Measurements from ENCODE around the gene APH1B. TPM values are rescaled to one million over a fixed set of nuclear protein-coding genes. Genes with fewer than 3 reads are reported as not detected.
A peak's percentile ranks its signal among the peaks of the same experiment; 100 is the strongest.

The APH1B gene
- total RNA-seq, 1 donor from 2014 or later: 28.2 TPM

- DNase-seq: no peak
Observed at GRCh38 chr15:63254991-63255390, 22.4 kb upstream of the APH1B start.

DNA sequence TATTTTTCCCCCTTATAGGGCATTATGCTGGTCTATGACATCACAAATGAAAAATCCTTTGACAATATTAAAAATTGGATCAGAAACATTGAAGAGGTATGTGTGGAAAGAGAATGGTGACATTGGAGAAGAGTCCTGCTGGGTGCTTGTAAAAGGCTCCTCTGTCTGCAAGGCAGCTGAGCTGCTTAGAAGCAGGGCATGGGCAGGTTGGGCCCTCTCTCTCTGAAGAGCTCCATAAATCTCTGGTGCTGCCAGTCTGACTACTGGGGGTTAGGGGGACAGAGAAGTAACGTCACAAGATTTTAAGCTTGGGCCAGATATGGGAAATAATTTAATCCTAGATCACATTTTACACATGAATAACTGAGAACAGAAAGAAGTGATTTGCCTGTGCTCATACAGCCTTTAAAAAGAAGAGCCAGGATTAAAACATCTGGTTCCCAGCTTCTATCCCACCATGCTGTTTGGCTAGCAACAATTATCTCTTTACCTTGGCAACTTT is 21.9 kb upstream of the APH1B start:
- DNase-seq: no peak

DNA sequence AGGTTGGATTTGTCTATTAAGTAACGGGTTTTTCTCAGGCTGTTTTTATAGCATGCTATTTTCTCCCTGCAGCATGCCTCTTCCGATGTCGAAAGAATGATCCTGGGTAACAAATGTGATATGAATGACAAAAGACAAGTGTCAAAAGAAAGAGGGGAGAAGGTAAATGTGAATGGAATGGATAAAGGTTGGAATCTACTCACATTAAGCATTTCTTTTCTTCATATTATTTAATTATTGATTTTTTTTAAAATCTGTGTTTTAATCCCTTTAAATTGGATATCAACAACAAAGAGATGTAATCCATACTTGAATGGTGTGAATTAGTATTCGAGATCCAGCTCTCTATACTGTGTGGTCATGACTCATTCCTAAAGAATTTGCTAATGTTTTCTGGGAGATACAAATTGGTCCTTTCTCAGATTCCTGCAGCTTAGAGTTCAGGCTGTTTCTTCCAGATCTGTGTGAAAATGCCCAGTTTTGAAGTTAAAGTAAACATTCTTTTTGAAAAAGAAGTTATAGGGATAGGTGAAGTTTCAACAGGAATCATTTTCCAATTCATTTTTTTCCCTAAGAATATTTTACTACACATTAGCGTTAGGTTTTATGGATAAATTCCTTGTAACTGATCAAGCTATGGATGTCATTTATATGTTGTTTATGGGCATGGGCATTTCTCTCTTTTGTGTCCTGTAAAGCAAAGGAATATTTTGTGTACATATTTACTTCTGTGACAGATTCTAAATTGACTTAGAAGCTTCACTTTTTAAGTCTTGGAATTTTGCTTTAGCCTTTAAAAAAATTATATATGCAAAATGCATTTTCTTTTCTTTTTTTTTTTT is 20.8 kb upstream of the APH1B start:
- peak; percentile 84 for DNase-seq

DNA sequence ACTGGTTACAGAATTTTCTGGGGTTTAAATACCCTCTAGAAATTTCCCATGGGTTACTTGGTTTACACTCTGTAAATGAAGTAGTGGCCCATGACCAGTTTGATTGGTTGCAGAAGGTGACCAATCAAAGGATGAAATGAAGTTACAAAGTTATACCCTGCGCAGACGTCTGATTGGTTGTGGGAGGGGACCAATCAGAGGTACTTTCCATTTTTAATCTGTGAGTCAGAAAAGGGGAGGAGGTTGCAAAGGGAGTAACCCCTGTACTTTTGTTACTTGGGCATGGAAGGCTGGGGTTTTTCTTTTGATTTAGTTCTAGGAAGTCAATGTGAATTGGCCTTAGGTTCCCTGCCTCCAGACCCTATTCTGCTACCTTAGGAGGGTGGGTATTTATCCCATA is 18.7 kb upstream of the APH1B start:
- no peak for DNase-seq

- DNase-seq: peak; percentile 80
Observed at GRCh38 chr15:63260791-63261190, 16.6 kb upstream of the APH1B start.

GRCh38 chr15:63261311-63261710 is 16.1 kb upstream of the APH1B start:
- DNase-seq: no peak

DNA sequence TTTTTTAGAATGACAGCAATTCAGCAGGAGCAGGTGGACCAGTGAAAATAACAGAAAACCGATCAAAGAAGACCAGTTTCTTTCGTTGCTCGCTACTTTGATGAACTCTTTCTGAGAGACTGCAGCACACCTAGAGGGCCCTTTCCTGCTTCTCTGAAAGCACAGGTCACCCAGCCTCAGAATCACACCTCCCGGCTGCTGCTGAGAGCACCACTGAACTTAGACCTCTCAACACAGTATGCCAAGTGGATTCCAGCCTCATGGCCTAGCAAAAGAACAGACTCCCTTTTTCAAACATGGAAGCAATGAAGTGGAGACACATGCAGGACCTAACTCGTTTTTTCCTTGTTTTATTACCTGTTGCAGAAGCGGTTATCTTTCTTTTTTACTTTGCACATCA is 13.9 kb upstream of the APH1B start:
- DNase-seq: no peak

- DNase-seq: no peak
Observed at GRCh38 chr15:63264688-63265293, 12.6 kb upstream of the APH1B start.

- no peak for DNase-seq
Observed at GRCh38 chr15:63274427-63274826, 3.0 kb upstream of the APH1B start.

- no peak for DNase-seq
Observed at GRCh38 chr15:63276342-63277037, 915 bp upstream of the APH1B start.

DNA sequence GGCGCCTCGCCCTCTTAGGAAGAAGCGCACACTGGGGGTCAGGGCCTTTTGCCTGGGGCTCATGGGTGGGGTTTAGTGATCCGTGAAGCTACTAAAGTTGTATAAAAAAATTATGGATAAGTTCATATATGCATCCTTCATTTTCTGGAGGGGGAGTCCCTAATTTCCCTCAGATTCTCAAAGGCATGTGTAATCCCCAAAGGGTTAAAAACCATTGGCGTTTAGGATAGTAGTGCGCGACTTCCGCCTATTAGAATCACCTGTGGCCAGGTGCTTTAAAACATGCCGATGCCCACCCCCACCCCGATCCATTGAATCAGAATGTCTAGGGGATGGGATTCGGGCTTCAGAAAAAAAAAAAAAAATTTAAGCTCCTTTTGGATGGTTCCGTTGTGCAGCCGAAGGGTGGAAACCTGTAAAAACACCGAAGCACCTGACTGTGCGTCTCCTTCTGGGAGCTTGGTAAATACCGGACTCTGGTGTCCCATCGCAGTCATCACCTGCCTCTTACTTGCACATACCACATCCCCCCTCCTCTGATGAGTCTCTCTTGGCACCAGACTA is 570 bp downstream of the APH1B start:
- DNase-seq: no peak

DNA sequence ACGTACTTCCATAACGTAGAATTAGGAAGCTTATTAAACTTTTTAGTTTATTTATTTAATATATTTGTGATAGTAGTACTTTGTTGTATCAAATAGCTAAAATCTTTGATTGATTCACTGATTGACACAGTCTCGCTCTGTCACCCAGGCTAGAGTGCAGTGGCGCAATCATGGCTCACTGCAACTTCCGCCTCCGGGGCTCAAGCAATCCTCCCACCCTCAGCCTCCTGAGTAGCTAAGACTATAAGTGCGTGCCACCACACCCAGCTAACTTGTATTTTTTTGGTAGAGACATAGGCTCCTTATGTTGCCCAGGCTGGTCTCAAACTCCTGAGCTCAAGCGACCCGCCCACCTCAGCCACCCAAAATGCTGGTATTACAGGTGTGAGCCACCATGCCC is 5.7 kb downstream of the APH1B start:
- DNase-seq: no peak

- no peak for DNase-seq
Observed at GRCh38 chr15:63284335-63284734, 6.9 kb downstream of the APH1B start.

GRCh38 chr15:63287109-63287508 is 9.7 kb downstream of the APH1B start:
- peak; percentile 82 for DNase-seq

- DNase-seq: peak; percentile 24
Observed at GRCh38 chr15:63288342-63288741, 10.9 kb downstream of the APH1B start.

GRCh38 chr15:63288778-63289378 is 11.5 kb downstream of the APH1B start:
- peak; percentile 79 for DNase-seq

GRCh38 chr15:63291507-63291906 is 14.1 kb downstream of the APH1B start:
- peak; percentile 77 for DNase-seq

DNA sequence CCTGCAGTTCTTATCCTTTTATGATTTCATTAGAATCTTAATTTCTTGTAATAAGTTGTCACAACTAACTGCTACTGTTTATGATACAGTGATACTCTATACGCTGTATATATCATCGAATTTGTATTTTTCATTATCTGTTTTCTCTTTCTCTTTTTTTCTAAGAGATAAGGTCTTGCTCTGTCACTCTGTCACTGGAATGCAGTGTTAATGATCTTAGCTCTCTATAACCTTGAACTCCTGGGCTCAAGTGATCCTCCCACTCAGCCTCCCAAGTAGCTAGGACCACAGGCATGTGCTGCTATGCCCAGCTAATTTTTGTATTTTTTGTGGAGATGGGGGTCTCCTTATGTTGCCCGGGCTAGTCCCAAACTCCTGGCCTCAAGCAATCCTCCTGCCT is 14.8 kb downstream of the APH1B start:
- no peak for DNase-seq

- DNase-seq: no peak
Observed at GRCh38 chr15:63292771-63293170, 15.4 kb downstream of the APH1B start.

DNA sequence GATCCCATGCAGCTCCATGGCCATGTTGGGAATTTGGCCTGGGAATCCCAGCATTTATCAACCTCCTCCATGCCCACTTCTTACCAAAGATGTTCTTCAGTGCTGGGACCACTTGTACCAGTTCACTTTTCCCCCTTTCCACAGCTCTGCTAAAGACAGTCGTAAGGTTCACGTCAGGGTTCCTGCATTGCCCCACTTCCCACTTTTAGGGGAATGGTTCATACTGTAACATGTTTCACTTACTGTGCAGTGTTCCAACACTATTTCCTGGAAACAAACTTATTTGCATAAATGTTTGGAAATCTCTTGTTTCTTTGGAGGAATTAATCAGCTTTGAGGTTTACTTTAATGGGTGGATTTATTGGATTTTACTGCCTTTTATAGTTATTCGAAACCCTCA is 17.0 kb downstream of the APH1B start:
- no peak for DNase-seq

GRCh38 chr15:63295341-63295740 is 17.9 kb downstream of the APH1B start:
- DNase-seq: no peak

DNA sequence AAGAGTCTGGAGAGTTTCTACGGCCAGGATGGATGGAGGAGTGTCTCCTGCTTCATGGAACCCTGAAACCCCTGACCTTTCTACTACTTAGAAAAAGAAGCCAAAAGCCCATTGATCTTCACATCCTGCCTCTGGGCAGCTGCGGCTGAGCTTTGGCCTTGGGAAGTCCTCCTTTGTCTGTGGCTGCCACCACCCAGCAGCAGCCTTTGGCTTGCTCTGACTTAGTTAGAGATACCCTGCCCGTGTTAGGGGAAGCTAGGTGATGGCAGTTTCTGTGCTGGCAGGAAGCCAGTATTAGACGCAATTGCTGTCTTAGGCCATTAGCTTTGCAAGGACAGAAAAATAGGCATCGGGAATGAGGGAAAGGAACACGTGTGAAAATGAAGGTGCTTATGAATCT is 18.8 kb downstream of the APH1B start:
- DNase-seq: peak; percentile 35

Measured in dermis blood vessel endothelial cell (primary cell).